Kidney (tissue), 14 donors: ENCODE measurements around the gene GREM1. TPM values are rescaled to one million over a fixed set of nuclear protein-coding genes. Genes with fewer than 3 reads are reported as not detected.

Experiments used
- DNase-seq, 5 donors: peaks; one replicate each; pipeline ENCODE4 v3.0.0-alpha.2; 2013 to 2020
- FAIRE-seq: peaks from 2 replicates; lab custom pipeline; 2012; peaks lifted over from hg19 to GRCh38; lab: Jason Lieb, UNC
- H3K27ac ChIP-seq, 2 donors: one replicate each; pipeline ENCODE4 v1.7.0; 2013; ENCODE audit warnings: low read depth in 2 of 2, low read length in 2 of 2, inconsistent platforms in 1 of 2
- H3K27me3 ChIP-seq: one replicate; pipeline ENCODE4 v1.7.1; 2013; ENCODE audit warnings: low read length, inconsistent platforms; ENCODE audit not compliant: control insufficient read depth, insufficient read depth
- H3K36me3 ChIP-seq, 3 donors: one replicate each; pipeline versions ENCODE4 v1.7.0 to v1.7.1; 2013; ENCODE audit warnings: low read length in 3 of 3, control low read depth in 1 of 3, inconsistent platforms in 1 of 3; ENCODE audit not compliant: insufficient read depth in 3 of 3, control insufficient read depth in 2 of 3
- H3K4me1 ChIP-seq, 3 donors: one replicate each; pipeline versions ENCODE4 v1.7.0 to v1.7.1; 2013; ENCODE audit warnings: low read length in 3 of 3, inconsistent platforms in 1 of 3, low read depth in 1 of 3; ENCODE audit not compliant: control insufficient read depth in 2 of 3, insufficient read depth in 2 of 3
- H3K4me3 ChIP-seq, 3 donors: one replicate each; pipeline versions ENCODE4 v1.7.0 to v1.8.1; 2013; ENCODE audit warnings: low read length in 3 of 3, control low read depth in 1 of 3, inconsistent platforms in 1 of 3
- H3K9ac ChIP-seq, 3 donors: one replicate each; pipeline versions ENCODE4 v1.7.0 to v1.7.1; 2013; ENCODE audit warnings: low read length in 3 of 3, control low read depth in 1 of 3, inconsistent platforms in 1 of 3
- H3K9me3 ChIP-seq, 3 donors: one replicate each; pipeline versions ENCODE4 v1.7.0 to v1.7.1; 2013; ENCODE audit warnings: low read length in 3 of 3, control low read depth in 1 of 3, inconsistent platforms in 1 of 3; ENCODE audit not compliant: control insufficient read depth in 2 of 3, insufficient read depth in 1 of 3
- CTCF ChIP-seq: IDR thresholded peaks from 3 replicates; pipeline ENCODE4 v1.5.1; 2012; ENCODE audit warnings: mild to moderate bottlenecking, moderate library complexity, borderline replicate concordance; ENCODE audit not compliant: insufficient read depth; ENCODE audit errors: extremely low read depth
- intact Hi-C: fragments of 100-400 bp; cut with DNase I; formaldehyde crosslinking; loops from one replicate; pipeline ENCODE4 v1.11.1; 2022
- polyA plus RNA-seq: library from polyadenylated mRNA; stranded (reverse); fragments of 350-450 nt; fragmentation: Illumina TruSeq; extraction: RNeasy Lipid Tissue Mini Kit (QIAGEN cat#74804); gene quantifications from one replicate; pipeline ENCODE4 v1.2.3, GENCODE V29; 2014; ENCODE audit warnings: low read depth, low replicate concordance; ENCODE audit not compliant: insufficient read depth
- total RNA-seq: library from RNA; stranded (reverse); fragmentation: NEBNext Ultra II Directional; extraction: Animal tissue kit (Norgen Biotek cat#: 25700); gene quantifications from one replicate; pipeline ENCODE4 v1.2.1, GENCODE V29; 2021
- donor health status: control.
- donor health status: control.
- donor health status: control.
- donor health status: control.
- donor health status: control.
- donor health status: DM: yes; HTN: yes; CAD: no.
- donor health status: Normal renal cell carcinoma (clear cell type).

The GREM1 gene
- total and polyA plus RNA-seq, 2 donors from 2014 or later: 0.15 to 4.8 TPM

GRCh38 chr15:32698773-32699390 lies 18.9 kb upstream of the GREM1 start:
- FAIRE-seq: no peak
- intact Hi-C loops: no loop called here
- H3K27ac ChIP-seq: no peak overlapping the region

GRCh38 chr15:32700501-32701150 lies 17.2 kb upstream of the GREM1 start:
- intact Hi-C loops: no loop called here
- no peak for FAIRE-seq
- no peaks in the 10 kb centered on the region for H3K27me3 ChIP-seq

More at GRCh38 chr15:32698773-32699390, 18.9 kb upstream of the GREM1 start:
- no peak overlapping the region for H3K9ac ChIP-seq
- no peaks in the 10 kb centered on the region for H3K4me1 ChIP-seq
- no peaks in the 10 kb centered on the region for H3K36me3 ChIP-seq
- H3K27me3 ChIP-seq: no peaks in the 10 kb centered on the region
- no peak overlapping the region for H3K4me3 ChIP-seq
- H3K9me3 ChIP-seq: no peaks in the 10 kb centered on the region
- DNase-seq: no peak
- no peak for TF ChIP-seq CTCF

GRCh38 chr15:32701863-32702262 lies 15.9 kb upstream of the GREM1 start:
- Histone ChIP-seq H3K27me3 (no peaks in the 10 kb centered on the region), H3K4me3 (no peak overlapping the region), H3K27ac (no peak overlapping the region), H3K36me3 (no peaks in the 10 kb centered on the region), H3K9me3 (no peaks in the 10 kb centered on the region), H3K9ac (no peak overlapping the region), H3K4me1 (no peaks in the 10 kb centered on the region)
- no peak for TF ChIP-seq CTCF
- FAIRE-seq: no peak
- no peak for DNase-seq
- intact Hi-C loops: no loop called here

More at GRCh38 chr15:32700501-32701150, 17.2 kb upstream of the GREM1 start:
- no peak for DNase-seq
- Histone ChIP-seq H3K9ac (no peak overlapping the region), H3K4me1 (no peaks in the 10 kb centered on the region), H3K4me3 (no peak overlapping the region), H3K27ac (no peak overlapping the region), H3K36me3 (no peaks in the 10 kb centered on the region), H3K9me3 (no peaks in the 10 kb centered on the region)
- no peak for TF ChIP-seq CTCF
